Measurements from ENCODE around the gene ACTRT2. TPM values are rescaled to one million over a fixed set of nuclear protein-coding genes. Genes with fewer than 3 reads are reported as not detected.

Gene ACTRT2
- total and polyA plus RNA-seq, 2 experiments from 2014 or later: not detected

- DNase-seq (ENCODE audit: low spot score): no peak
- WGBS (ENCODE audit: low lambda C conversion rate, missing lambda C conversion rate): 83% methylated on average over 7 of the region's 7 CpGs
- H3K9me3 ChIP-seq (ENCODE audit: low read depth): no peaks in the 10 kb centered on the region
These were observed 39.9 kb upstream of the ACTRT2 start for GRCh38 chr1:2981388-2981787.

GRCh38 chr1:2981981-2982614 is 39.2 kb upstream of the ACTRT2 start:
- DNase-seq (ENCODE audit: low spot score): no peak
- H3K27me3 ChIP-seq: no peaks in the 10 kb centered on the region
- 82% methylated on average over 19 of the region's 19 CpGs for WGBS (ENCODE audit: low lambda C conversion rate, missing lambda C conversion rate)
- TF ChIP-seq EZH2 (IDR thresholded peaks at IDR 0.05; ENCODE audit: borderline replicate concordance) (no peak), EZH2phosphoT487 (IDR thresholded peaks at IDR 0.05; ENCODE audit: low read depth, severe bottlenecking, unreplicated experiment) (no peak), CTCF (IDR thresholded peaks at IDR 0.05; ENCODE audit: poor library complexity) (no peak)
- no peaks in the 10 kb centered on the region for H3K4me1 ChIP-seq (ENCODE audit: insufficient read depth)
- H3K27ac ChIP-seq: no peak overlapping the region
- H2AFZ ChIP-seq: no peak overlapping the region
- H3K4me3 ChIP-seq: no peak overlapping the region
- H4K20me1 ChIP-seq (ENCODE audit: insufficient read depth, poor library complexity, severe bottlenecking): no peaks in the 10 kb centered on the region
- H3K9me2 ChIP-seq (replicated peaks; ENCODE audit: insufficient read depth): no peaks in the 10 kb centered on the region
- H3K79me2 ChIP-seq: no peaks in the 10 kb centered on the region
- H3K9me3 ChIP-seq (ENCODE audit: low read depth): no peaks in the 10 kb centered on the region
- H3K36me3 ChIP-seq (replicated peaks; ENCODE audit: insufficient read depth, low read depth): no peaks in the 10 kb centered on the region
- no peak overlapping the region for H3K4me2 ChIP-seq

More at GRCh38 chr1:2981388-2981787, 39.9 kb upstream of the ACTRT2 start:
- H3K9me2 ChIP-seq (replicated peaks; ENCODE audit: insufficient read depth): no peaks in the 10 kb centered on the region
- no peak overlapping the region for H3K4me2 ChIP-seq
- H3K27ac ChIP-seq: no peak overlapping the region
- H2AFZ ChIP-seq: no peak overlapping the region
- H4K20me1 ChIP-seq (ENCODE audit: insufficient read depth, poor library complexity, severe bottlenecking): no peaks in the 10 kb centered on the region
- H3K79me2 ChIP-seq: no peaks in the 10 kb centered on the region
- H3K4me3 ChIP-seq: no peak overlapping the region
- H3K36me3 ChIP-seq (replicated peaks; ENCODE audit: insufficient read depth, low read depth): no peaks in the 10 kb centered on the region
- H3K27me3 ChIP-seq: no peaks in the 10 kb centered on the region
- no peaks in the 10 kb centered on the region for H3K4me1 ChIP-seq (ENCODE audit: insufficient read depth)
- no peak for TF ChIP-seq EZH2 (IDR thresholded peaks at IDR 0.05; ENCODE audit: borderline replicate concordance)
- TF ChIP-seq EZH2phosphoT487 (IDR thresholded peaks at IDR 0.05; ENCODE audit: low read depth, severe bottlenecking, unreplicated experiment): no peak
- TF ChIP-seq CTCF (IDR thresholded peaks at IDR 0.05; ENCODE audit: poor library complexity): no peak

- DNase-seq (ENCODE audit: low spot score): no peak
- no peaks in the 10 kb centered on the region for H3K9me3 ChIP-seq (ENCODE audit: low read depth)
- no peaks in the 10 kb centered on the region for H3K27me3 ChIP-seq
- WGBS (ENCODE audit: low lambda C conversion rate, missing lambda C conversion rate): 87% methylated on average over 30 of the region's 30 CpGs
- H3K4me1 ChIP-seq (ENCODE audit: insufficient read depth): no peaks in the 10 kb centered on the region
- H3K9me2 ChIP-seq (replicated peaks; ENCODE audit: insufficient read depth): no peaks in the 10 kb centered on the region
- no peak overlapping the region for H2AFZ ChIP-seq
- no peaks in the 10 kb centered on the region for H4K20me1 ChIP-seq (ENCODE audit: insufficient read depth, poor library complexity, severe bottlenecking)
- no peak overlapping the region for H3K4me2 ChIP-seq
- no peak overlapping the region for H3K4me3 ChIP-seq
- H3K36me3 ChIP-seq (replicated peaks; ENCODE audit: insufficient read depth, low read depth): no peaks in the 10 kb centered on the region
- no peaks in the 10 kb centered on the region for H3K79me2 ChIP-seq
- TF ChIP-seq CTCF (IDR thresholded peaks at IDR 0.05; ENCODE audit: poor library complexity) (no peak), EZH2phosphoT487 (IDR thresholded peaks at IDR 0.05; ENCODE audit: low read depth, severe bottlenecking, unreplicated experiment) (no peak), EZH2 (IDR thresholded peaks at IDR 0.05; ENCODE audit: borderline replicate concordance) (no peak)
- H3K27ac ChIP-seq: no peak overlapping the region
These were observed 38.5 kb upstream of the ACTRT2 start for GRCh38 chr1:2982615-2983318.

Data from hepatocyte (in vitro differentiated cells).